Gastroesophageal sphincter (tissue), 4 donors: ENCODE measurements around the gene PNKD. TPM values are rescaled to one million over a fixed set of nuclear protein-coding genes. Genes with fewer than 3 reads are reported as not detected.

Experiments
- ATAC-seq: fragments of 150-250 bp; one replicate; pipeline ENCODE4 v1.9.1; 2016; ENCODE audit warnings: mild to moderate bottlenecking, moderate library complexity
- H3K27ac ChIP-seq, 4 donors: fragments of 200-600 bp; sonication (generic) in 3 of 4; 1 replicate in 3 of 4; 2 replicates in 1 of 4; pipeline ENCODE4 v1.5.1; 2016 to 2019
- H3K27me3 ChIP-seq: fragments of 200-600 bp; sonication (generic); one replicate; pipeline ENCODE4 v1.5.1; 2019
- H3K36me3 ChIP-seq, 2 donors: fragments of 200-600 bp; sonication (generic); one replicate each; pipeline ENCODE4 v1.5.1; 2019; ENCODE audit warnings: control low read depth in 1 of 2
- H3K4me1 ChIP-seq, 3 donors: fragments of 200-600 bp; sonication (generic); 1 replicate in 2 of 3; 2 replicates in 1 of 3; pipeline ENCODE4 v1.5.1; 2016 to 2019; ENCODE audit warnings: control low read depth in 2 of 3
- H3K4me3 ChIP-seq, 2 donors: fragments of 200-600 bp; sonication (generic); one replicate each; pipeline ENCODE4 v1.5.1; 2019; ENCODE audit warnings: mild to moderate bottlenecking in 1 of 2, moderate library complexity in 1 of 2
- H3K9me3 ChIP-seq, 3 donors: fragments of 200-600 bp; sonication (generic); one replicate each; pipeline ENCODE4 v1.5.1; 2017 to 2019; ENCODE audit warnings: control low read depth in 2 of 3
- EP300 ChIP-seq: sonication (generic); formaldehyde crosslinking; IDR thresholded peaks from one replicate; pipeline ENCODE4 v1.6.1; 2017; ENCODE audit warnings: antibody characterized with exemption, mild to moderate bottlenecking
- POLR2A ChIP-seq, 2 donors: fragments of 450-650 bp; IDR thresholded peaks; one replicate each; pipeline ENCODE4 v1.6.1; 2017; ENCODE audit warnings: antibody characterized with exemption in 2 of 2, mild to moderate bottlenecking in 2 of 2, moderate library complexity in 1 of 2
- POLR2AphosphoS5 ChIP-seq: sonication (generic); formaldehyde crosslinking; IDR thresholded peaks from one replicate; pipeline ENCODE4 v1.6.1; 2017; ENCODE audit warnings: antibody characterized with exemption
- WGBS, 2 donors: methylation state at CpG; one replicate each; pipeline ENCODE4 v1.1.5; 2018; ENCODE audit warnings: low coverage in 1 of 2; 5-methylcytosine and 5-hydroxymethylcytosine counted together
- total RNA-seq, 4 donors: library from RNA; depleted of rRNA; stranded (reverse); fragments of >200 nt; gene quantifications; one replicate each; pipeline ENCODE4 v1.1.0, GENCODE V29; 2016
- TF ChIP-seq, protein P1 (sequence below), 4 experiments: fragments of 200-600 bp in 2 of 4; fragments of 450-650 bp in 2 of 4; sonication (generic) in 1 of 4; IDR thresholded peaks; one replicate each; pipeline ENCODE4 v1.5.1; 2017 to 2019; ENCODE audit warnings: antibody characterized with exemption in 4 of 4, mild to moderate bottlenecking in 2 of 4, moderate library complexity in 2 of 4

Gene PNKD
- total RNA-seq, 4 donors from 2014 or later: 48.6 to 60.2 (median 56.9) TPM

DNA sequence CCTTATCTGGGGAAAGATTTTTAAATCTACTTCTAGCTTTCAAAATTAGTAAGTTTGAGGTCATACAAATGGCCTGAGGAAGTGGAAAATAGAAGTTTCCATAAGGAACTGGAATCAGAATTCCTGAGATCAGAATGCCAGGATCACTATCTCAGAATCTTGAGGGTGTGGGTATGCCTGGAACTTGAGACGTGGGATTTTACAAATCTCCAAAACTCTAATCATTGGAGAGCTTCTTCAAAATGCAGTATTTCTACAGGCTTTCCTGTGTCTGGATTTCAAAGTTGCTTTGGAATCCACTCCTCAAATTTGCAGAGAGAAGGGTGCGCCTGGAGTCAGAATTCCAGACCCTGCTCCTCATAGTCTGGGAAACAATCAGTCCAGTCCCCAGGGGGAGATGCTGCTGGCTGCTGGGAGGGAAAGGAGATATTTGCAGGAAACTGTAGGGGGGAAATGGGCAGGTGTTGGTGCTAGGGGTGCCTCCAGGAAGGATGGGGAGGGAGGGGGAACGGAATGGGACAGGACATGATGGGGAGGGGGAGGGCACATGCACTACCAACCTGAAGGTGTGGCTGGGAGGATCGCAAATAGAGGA is 55.3 kb downstream of the PNKD start:
- TF ChIP-seq POLR2AphosphoS5 (no peak), POLR2A (IDR thresholded peaks at IDR 0.05) (no peak), EP300 (no peak)
- TF ChIP-seq, protein P1, sequence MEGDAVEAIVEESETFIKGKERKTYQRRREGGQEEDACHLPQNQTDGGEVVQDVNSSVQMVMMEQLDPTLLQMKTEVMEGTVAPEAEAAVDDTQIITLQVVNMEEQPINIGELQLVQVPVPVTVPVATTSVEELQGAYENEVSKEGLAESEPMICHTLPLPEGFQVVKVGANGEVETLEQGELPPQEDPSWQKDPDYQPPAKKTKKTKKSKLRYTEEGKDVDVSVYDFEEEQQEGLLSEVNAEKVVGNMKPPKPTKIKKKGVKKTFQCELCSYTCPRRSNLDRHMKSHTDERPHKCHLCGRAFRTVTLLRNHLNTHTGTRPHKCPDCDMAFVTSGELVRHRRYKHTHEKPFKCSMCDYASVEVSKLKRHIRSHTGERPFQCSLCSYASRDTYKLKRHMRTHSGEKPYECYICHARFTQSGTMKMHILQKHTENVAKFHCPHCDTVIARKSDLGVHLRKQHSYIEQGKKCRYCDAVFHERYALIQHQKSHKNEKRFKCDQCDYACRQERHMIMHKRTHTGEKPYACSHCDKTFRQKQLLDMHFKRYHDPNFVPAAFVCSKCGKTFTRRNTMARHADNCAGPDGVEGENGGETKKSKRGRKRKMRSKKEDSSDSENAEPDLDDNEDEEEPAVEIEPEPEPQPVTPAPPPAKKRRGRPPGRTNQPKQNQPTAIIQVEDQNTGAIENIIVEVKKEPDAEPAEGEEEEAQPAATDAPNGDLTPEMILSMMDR (IDR thresholded peaks at IDR 0.05): no peak

DNA sequence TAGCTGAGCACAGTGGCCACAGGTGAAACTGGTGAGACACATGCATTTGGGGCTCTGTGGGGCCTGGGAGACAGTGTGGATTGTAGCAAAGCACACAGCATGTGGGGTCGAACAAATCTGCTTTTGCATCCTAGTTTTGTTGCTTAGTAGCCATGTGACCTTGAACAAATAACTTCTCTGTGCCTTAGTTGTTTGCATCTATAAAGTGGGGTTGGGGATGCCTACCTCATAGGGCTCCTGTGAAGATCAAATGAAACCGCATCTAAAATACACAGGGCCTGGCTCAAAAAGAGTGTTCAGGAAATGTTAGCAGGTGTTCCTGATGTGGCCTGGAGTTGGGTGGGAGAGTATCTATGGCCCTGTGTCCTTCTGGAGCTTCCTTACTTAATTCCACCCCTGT is 56.0 kb downstream of the PNKD start:
- H3K4me1 ChIP-seq: peaks cover 0 to 25% (median 5%) of the 10 kb centered on the region in 3 donors
- no peak for ATAC-seq
- no peak overlapping the region for H3K4me3 ChIP-seq
- H3K9me3 ChIP-seq: no peaks in the 10 kb centered on the region
- TF ChIP-seq, protein P1 (IDR thresholded peaks at IDR 0.05): no peak
- no peak for TF ChIP-seq EP300
- no peak for TF ChIP-seq POLR2A (IDR thresholded peaks at IDR 0.05)
- TF ChIP-seq POLR2AphosphoS5: no peak
- WGBS, 2 donors: 74 to 100% methylated on average over 2 of the region's 2 CpGs
- H3K27ac ChIP-seq: no peak overlapping the region
- no peaks in the 10 kb centered on the region for H3K27me3 ChIP-seq
- H3K36me3 ChIP-seq: no peaks in the 10 kb centered on the region

More for the DNA sequence above, 55.3 kb downstream of the PNKD start:
- Histone ChIP-seq H3K4me1 (peaks cover 0 to 25% (median 5%) of the 10 kb centered on the region in 3 donors), H3K36me3 (no peaks in the 10 kb centered on the region), H3K4me3 (no peak overlapping the region), H3K27ac (no peak overlapping the region), H3K9me3 (no peaks in the 10 kb centered on the region), H3K27me3 (no peaks in the 10 kb centered on the region)
- 76 to 84% methylated on average over 2 to 3 of the region's 4 CpGs for WGBS, 2 donors
- no peak for ATAC-seq

DNA sequence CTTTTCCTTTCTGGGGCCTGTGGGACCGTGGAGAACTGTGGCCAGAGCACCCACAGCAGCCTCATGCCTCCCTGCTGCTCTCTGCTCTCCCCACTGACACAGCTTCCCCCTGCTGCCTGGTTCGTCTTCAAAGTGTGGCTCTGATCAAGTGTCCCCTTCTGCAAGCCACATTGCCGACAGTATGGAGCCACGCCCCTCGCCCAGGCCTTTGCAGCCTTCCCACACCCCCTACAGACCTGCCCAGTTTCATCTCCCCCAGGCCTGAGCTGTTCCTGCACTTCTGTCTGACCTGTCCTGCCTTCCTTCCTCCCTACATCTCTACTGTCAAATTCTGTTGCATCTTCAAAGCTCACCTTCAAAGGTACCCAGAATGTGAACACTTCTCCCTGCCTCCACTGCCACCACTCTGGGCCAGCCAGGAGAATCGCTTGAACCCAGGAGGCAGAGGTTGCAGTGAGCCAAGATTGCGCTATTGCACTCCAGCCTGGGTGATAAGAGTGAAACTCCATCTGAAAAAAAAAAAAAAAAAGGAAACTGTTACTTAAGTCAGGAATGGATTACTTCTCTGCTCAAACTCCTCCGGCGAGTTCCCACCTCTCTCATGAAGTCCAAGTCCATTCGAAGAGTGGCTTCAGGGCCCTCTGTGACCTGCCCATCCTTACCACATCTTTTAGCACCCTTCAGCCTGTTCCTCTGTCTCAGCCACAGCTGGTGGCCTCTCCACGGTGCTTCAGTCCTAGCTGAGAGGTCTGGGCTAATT is 57.3 kb downstream of the PNKD start:
- H3K27ac ChIP-seq: no peak overlapping the region
- no peak for ATAC-seq
- H3K4me3 ChIP-seq: no peak overlapping the region
- no peaks in the 10 kb centered on the region for H3K36me3 ChIP-seq
- peaks cover 0 to 17% (median under 1%) of the 10 kb centered on the region in 3 donors for H3K4me1 ChIP-seq
- WGBS, 2 donors: 78 to 82% methylated on average over 6 to 9 of the region's 11 CpGs
- H3K27me3 ChIP-seq: no peaks in the 10 kb centered on the region
- H3K9me3 ChIP-seq: no peaks in the 10 kb centered on the region
- TF ChIP-seq, protein P1 (IDR thresholded peaks at IDR 0.05): no peak
- no peak for TF ChIP-seq POLR2A (IDR thresholded peaks at IDR 0.05)
- TF ChIP-seq EP300: no peak
- no peak for TF ChIP-seq POLR2AphosphoS5

DNA sequence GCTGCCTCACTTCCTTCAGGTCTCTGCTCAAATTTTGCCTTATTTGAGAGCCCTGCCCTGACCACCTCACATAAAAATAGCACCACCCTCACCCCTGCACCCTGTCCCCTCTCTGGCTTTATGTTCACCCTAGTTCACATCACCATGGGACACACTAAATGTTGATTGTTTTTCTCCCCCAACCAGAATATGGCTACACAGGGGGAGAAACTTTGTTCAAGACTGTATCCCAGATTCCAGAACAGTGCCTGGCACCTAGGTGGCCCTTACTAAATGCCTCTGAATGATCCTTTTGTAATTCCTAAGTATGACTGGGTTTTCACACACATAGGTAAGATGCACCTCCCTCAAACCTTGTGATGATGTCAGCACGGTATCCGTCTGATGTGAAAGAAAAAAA is 58.0 kb downstream of the PNKD start:
- 94% methylated on average over 2 of the region's 2 CpGs for WGBS, 2 donors
- H3K27ac ChIP-seq: no peak overlapping the region
- ATAC-seq: no peak

More for the DNA sequence above, 58.0 kb downstream of the PNKD start:
- Histone ChIP-seq H3K4me1 (peaks cover 0 to 13% (median 0%) of the 10 kb centered on the region in 3 donors), H3K36me3 (no peaks in the 10 kb centered on the region), H3K4me3 (no peak overlapping the region), H3K9me3 (no peaks in the 10 kb centered on the region), H3K27me3 (no peaks in the 10 kb centered on the region)
- TF ChIP-seq POLR2A (IDR thresholded peaks at IDR 0.05) (no peak), EP300 (no peak), POLR2AphosphoS5 (no peak)
- TF ChIP-seq, protein P1 (IDR thresholded peaks at IDR 0.05): no peak
